Uterus (tissue), 4 donors: ENCODE results near the gene PRKG1. TPM values are rescaled to one million over a fixed set of nuclear protein-coding genes. Genes with fewer than 3 reads are reported as not detected.

Experiments
- DNase-seq, 2 donors: peaks; one replicate each; pipeline ENCODE4 v3.0.0-alpha.2; 2019 to 2020
- H3K27ac ChIP-seq, 2 donors: fragments of 200-600 bp; sonication (generic); 1 replicate in 1 of 2; 2 replicates in 1 of 2; pipeline ENCODE4 v1.5.1; 2016 to 2018
- H3K27me3 ChIP-seq, 2 donors: fragments of 200-600 bp; sonication (generic); one replicate each; pipeline ENCODE4 v1.5.1; 2018 to 2019; ENCODE audit warnings: control low read depth in 1 of 2
- H3K36me3 ChIP-seq, 2 donors: fragments of 200-600 bp; sonication (generic); one replicate each; pipeline ENCODE4 v1.5.1; 2019; ENCODE audit warnings: control low read depth in 1 of 2
- H3K4me1 ChIP-seq, 2 donors: fragments of 200-600 bp; sonication (generic); one replicate each; pipeline ENCODE4 v1.5.1; 2018 to 2019; ENCODE audit warnings: control low read depth in 1 of 2
- H3K4me3 ChIP-seq, 2 donors: fragments of 200-600 bp; sonication (generic); 1 replicate in 1 of 2; 2 replicates in 1 of 2; pipeline ENCODE4 v1.5.1; 2018 to 2019; ENCODE audit warnings: mild to moderate bottlenecking in 1 of 2
- H3K9me3 ChIP-seq, 2 donors: fragments of 200-600 bp; sonication (generic); one replicate each; pipeline ENCODE4 v1.5.1; 2019; ENCODE audit warnings: control low read depth in 1 of 2
- CTCF ChIP-seq, 4 experiments: fragments of 200-600 bp in 2 of 4; fragments of 450-650 bp in 2 of 4; sonication (generic) in 2 of 4; IDR thresholded peaks; one replicate each; pipeline ENCODE4 v1.5.1; 2016 to 2019; ENCODE audit warnings: antibody characterized with exemption in 4 of 4, mild to moderate bottlenecking in 2 of 4, moderate library complexity in 1 of 4
- POLR2A ChIP-seq, 2 donors: fragments of 450-650 bp; IDR thresholded peaks; one replicate each; pipeline ENCODE4 v1.6.1; 2016; ENCODE audit warnings: antibody characterized with exemption in 2 of 2, mild to moderate bottlenecking in 1 of 2, moderate library complexity in 1 of 2
- intact Hi-C: fragments of 100-400 bp; cut with DNase I; formaldehyde crosslinking; loops from one replicate; pipeline ENCODE4 v1.15.1; 2023; ENCODE audit warnings: low total_unique reads
- total RNA-seq, 4 donors: library from RNA; depleted of rRNA in 3 of 4; stranded (reverse); fragments of >200 nt in 3 of 4; gene quantifications; one replicate each; pipeline versions ENCODE4 v1.1.0 to v1.2.4, GENCODE V29; 2014 to 2023
- donor health status: DM: yes; HTN: yes; CAD: no.

The PRKG1 gene
- total RNA-seq, 4 donors from 2014 or later, result 32.4 to 136 (median 69.6) TPM

GRCh38 chr10:51214207-51215196 lies 140.2 kb downstream of the PRKG1 start:
- Histone ChIP-seq H3K36me3 (no peaks in the 10 kb centered on the region), H3K4me3 (no peak overlapping the region), H3K27me3 (no peaks in the 10 kb centered on the region), H3K4me1 (no peaks in the 10 kb centered on the region), H3K27ac (no peak overlapping the region), H3K9me3 (no peaks in the 10 kb centered on the region)
- no peak for TF ChIP-seq CTCF (IDR thresholded peaks at IDR 0.05)
- no peak for TF ChIP-seq POLR2A (IDR thresholded peaks at IDR 0.05)
- intact Hi-C loops, result no loop called here
- no peak for DNase-seq

- Histone ChIP-seq H3K36me3 (no peaks in the 10 kb centered on the region), H3K4me1 (no peaks in the 10 kb centered on the region), H3K27ac (no peak overlapping the region), H3K4me3 (no peak overlapping the region), H3K27me3 (no peaks in the 10 kb centered on the region), H3K9me3 (no peaks in the 10 kb centered on the region)
- no peak for DNase-seq
- no peak for TF ChIP-seq CTCF (IDR thresholded peaks at IDR 0.05)
- intact Hi-C loops, result no loop called here
Measured at GRCh38 chr10:51215951-51216834, 141.9 kb downstream of the PRKG1 start.

GRCh38 chr10:51217505-51217904 lies 143.2 kb downstream of the PRKG1 start:
- intact Hi-C loops, result no loop called here
- Histone ChIP-seq H3K4me3 (no peak overlapping the region), H3K9me3 (no peaks in the 10 kb centered on the region), H3K4me1 (no peaks in the 10 kb centered on the region), H3K27ac (no peak overlapping the region), H3K36me3 (no peaks in the 10 kb centered on the region), H3K27me3 (no peaks in the 10 kb centered on the region)
- TF ChIP-seq POLR2A (IDR thresholded peaks at IDR 0.05), result no peak
- no peak for TF ChIP-seq CTCF (IDR thresholded peaks at IDR 0.05)
- DNase-seq, result no peak

- no peaks in the 10 kb centered on the region for H3K36me3 ChIP-seq
- TF ChIP-seq POLR2A (IDR thresholded peaks at IDR 0.05) (no peak), CTCF (IDR thresholded peaks at IDR 0.05) (no peak)
- H3K4me1 ChIP-seq, result peaks cover 0 to 3% of the 10 kb centered on the region in 2 donors
- intact Hi-C loops, result no loop called here
- no peaks in the 10 kb centered on the region for H3K9me3 ChIP-seq
- no peak for DNase-seq
- H3K27me3 ChIP-seq, result no peaks in the 10 kb centered on the region
- peak overlapping the region; percentile 1 to 14 for H3K4me3 ChIP-seq
- H3K27ac ChIP-seq, result peak overlapping the region; percentile 66 to 73
Measured at GRCh38 chr10:51224671-51225161, 150.4 kb downstream of the PRKG1 start.
